Measurements from ENCODE around the gene RUNX2.

Gene RUNX2

DNA sequence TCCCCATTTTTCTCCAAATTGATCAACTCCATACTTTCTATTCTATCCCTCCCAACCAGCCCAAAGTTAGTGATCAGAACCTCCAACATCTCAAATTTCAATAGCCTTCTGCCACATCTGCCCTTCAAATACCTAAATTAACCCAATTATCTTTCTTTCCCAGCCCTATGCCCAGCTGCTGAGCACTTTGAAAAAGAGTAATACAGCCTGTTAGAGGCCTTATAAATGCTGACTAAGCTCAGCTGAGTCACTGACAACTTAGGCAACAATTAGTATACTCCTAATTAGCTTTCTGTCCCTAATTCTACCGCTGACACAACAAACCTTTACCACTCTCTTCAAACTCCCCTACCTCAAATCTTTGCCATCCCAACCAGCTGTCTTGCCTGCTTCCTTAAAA lies 23.5 kb downstream of the RUNX2 start:
- no peak for DNase-seq

DNA sequence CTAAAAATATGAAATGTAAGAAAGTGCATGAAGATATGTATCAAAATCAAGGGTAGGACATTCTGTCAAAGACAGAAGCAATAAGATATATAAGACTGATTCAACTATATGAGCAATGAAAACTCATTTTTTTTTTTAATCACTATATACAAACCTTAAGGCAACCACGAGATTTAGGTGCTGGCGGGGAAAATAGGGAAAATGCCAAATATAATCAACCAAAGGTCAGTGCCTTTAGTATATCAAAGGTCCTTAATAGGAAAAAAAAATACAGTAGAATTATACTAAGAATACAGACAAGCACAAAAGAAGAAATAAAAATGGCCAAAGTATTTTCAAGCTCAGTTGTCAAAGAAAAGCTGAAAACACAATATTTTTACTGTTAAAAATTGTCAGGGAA lies 25.5 kb downstream of the RUNX2 start:
- no peak for DNase-seq

DNA sequence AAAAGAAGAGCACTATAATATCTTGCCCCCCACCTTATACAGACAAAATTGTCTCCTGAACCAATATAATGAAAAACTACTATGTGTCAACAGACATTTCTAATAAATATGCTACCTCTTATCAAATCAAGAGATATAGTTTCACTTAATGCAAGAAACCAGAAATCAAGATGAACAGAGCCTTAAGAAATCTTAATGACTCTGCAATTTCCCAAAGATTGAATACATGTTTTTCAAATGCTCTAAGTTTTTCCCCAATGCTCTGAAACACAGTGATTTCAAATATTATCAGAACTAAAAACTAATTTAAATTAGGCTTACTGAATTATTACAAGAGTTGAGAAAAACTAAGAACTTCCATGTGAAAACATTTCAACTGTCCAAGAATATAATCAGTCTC lies 36.3 kb downstream of the RUNX2 start:
- DNase-seq = no peak

DNA sequence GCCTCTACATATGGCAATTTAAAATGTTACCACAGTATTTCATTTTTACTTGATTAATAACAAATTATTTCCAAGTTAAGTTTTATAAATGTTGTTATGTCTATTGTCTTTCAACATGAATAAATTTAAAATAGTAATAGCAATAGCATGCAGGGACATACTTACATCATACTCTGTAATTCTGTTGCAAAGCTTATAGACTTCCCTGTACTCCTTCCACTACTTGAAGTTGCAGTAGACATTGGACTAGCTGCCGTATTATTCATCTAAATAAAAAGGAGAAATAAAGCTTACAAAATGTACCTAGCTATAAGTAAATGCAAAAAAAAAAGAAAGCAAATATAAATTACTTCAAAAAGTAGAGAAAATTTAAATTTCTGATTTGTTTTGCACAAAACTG lies 36.9 kb downstream of the RUNX2 start:
- no peak for DNase-seq

DNA sequence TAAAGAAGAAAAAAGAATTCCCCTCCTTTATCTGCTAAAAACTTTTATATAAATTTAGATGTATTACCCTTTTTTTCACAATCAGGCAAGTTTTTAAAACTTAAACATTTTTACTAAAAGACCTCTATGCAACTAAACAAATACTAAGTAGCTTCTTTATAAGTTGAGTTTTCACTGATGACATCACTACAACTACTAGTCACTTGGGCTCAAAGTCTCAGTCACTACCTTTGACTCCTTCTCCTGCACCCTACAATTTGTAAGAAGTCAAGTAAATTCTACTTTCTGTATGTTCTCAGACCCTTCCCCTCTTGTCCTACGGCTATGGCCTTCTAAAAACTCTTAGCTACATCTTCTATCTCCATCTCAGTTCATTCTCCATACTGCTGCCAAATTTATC lies 38.4 kb downstream of the RUNX2 start:
- DNase-seq = no peak

DNA sequence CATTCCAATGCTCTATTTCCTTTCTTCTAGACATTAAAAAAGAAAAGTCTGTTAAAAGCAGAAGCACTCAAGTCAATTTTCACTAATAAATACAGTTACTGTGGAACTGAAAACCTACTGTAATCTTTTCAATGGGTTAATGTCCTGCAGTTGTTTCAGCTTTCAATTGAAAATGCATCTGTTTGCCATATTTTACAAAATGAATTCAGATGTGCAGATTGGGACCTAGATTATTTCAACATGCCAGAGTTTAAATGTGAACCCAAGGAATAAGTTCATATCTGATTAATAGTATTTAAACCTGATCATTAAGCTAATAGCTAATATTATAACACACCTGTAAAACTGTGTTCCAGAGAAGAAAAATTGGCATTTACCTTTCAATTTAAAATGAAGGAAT lies 39.9 kb downstream of the RUNX2 start:
- DNase-seq = no peak

DNA sequence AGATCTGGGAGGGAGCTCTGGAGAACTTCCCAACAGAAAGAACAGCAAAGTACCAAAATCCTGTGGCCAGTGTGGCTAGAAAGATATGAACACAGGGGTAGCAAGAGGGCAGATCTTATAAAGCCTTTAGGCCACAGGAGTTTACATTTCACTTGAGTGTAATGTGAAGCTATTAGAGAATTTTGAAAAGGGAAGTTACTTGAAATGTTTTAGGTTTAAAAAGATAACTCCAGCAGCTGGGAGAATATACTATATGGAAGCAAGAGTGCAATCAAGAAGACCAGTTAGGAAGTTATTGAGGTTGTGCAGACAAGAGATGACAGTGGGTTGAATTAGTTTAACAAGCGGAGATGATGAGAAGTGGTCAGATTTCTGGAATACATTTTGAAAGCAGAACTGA lies 41.7 kb downstream of the RUNX2 start:
- no peak for DNase-seq

DNA sequence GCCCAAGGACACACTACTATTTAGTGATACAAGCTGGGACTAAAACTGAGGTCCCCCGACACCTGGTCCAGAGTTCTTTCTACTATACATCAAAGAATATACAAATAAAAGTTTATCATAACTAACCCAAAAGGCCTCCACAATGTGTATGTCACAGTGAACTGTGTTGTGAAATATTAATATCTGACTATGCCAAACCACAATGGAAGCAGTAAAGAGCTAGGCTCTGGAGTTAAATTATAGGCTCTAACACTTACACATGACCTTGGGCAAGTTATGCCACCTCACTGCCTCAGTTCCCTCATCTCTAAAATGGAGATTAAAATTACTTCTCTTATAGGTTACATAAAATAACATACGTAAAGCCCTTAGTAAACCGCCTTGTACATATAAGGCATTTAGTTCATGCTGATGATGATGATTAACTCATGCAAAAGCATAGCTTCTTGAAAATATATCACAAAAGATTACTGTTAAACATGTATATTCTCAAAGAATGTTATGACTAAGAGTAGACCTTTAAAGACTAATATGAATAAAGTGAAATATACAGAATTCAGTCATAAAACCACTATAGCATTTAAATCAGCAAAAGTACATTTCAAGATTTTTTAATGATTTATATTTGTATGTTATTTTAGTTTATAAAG lies 43.9 kb downstream of the RUNX2 start:
- no peak for DNase-seq

DNA sequence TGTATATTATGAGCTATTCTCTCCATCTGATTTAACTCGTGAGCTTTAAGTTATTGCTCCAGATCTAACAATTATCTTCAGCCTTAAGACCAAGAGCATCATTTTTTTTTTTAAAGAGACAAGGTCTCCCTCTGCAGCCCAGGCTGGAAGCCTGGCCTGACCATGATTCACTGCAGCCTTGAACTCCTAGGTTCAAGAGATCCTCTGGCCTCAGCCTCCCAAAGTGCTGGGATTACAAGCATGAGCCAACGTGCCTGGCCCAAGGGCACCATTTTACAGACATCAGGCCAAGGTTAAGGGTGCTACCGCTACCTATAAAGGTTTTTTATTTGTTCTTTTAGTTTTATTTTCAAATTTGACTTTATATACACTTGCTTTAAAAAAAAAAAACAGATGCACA lies 47.3 kb downstream of the RUNX2 start:
- DNase-seq = peak; percentile 21

DNA sequence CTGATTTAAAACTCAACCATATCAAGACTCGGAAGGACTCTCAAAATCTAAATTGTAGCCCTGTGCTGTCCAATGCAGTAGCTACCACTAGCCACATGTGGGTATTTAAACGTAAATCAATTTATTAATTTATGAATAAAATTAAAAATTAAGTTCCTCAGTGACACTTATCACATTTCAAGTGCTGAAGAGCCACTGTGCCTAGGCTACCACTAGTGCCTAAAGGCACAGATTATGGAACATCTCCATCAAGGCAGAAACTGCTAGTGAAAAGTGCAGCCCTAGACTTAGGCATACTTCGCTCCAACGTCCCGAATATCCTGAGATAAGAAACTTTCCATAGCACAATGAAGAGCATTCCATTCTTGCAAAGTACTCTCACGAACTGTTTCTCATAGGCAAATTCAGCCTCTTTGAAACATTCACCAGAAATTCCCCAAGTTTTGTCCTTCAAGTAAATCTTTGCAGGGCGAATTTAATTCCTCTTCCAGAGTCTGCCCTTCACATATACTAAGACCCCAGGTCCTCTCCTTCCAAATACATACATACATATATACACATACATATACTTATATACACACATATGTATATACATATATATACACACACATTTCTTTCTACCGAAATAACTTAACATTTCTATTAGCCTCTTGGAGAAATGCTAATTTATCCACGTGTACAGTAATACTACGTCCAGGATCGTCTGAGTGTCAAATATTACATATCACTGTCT lies 48.3 kb downstream of the RUNX2 start:
- peak; percentile 26 for DNase-seq

DNA sequence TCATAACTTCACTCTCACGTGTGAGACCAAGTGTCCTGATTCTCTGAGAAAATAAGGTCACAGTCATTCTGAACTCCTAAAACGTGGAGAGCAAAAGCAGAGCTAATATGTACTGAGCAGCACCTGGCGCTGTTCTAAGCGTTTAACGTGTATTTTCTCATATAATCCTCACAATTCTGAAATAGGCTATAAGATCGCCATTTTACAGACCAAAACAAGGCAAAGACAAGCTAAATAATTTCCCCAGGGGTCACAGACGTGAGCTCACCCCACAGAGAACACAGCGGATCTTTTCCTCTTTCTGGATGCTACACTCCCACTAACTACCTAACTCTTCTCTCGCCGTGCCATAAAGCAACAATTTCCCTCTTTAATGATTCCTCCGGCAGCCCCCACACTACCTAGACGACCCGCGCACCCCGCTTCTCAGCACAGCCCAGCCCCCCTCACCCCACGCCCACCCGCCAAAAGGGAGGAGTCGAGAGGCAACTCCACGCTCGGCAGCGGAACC lies 49.0 kb downstream of the RUNX2 start:
- no peak for DNase-seq

DNA sequence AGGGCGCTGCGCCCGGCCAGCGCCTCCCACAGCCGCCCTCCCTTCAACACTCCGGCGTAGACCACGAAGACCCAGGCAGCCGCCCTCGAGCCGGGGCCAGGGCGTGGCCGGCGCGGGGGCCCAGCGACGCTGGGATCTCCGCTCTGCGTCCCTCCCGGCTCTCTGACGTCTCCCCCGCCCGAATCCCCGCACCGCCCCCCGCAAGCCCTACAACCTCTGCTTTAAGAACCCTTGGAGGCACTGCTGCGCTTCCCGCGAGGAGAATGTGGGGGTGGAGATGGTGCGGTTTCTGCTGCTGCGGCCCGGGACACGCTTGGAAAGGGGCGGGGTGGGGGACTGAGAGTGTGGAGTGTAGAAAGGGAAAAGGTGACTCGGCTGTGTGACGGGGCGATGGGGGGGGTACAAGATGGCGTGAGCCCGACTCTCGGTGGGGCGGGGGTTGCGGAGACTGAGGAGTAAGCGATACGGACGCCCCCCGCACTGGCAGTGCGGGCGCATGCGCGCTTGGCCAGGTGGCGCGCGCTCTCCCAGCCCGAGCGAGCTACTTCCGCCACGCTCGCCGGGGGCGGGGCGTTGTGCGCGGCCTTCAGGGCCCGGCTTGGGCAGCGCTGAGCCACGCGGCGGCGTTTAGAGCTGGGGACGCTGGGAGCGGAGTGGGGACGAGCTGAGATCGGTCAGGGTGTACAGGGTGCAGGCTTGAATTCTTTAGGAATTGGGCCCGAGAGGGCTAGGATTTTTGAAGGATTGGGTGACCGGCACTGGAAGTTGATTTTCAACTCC lies 49.6 kb downstream of the RUNX2 start, which contains the start of gene SUPT3H:
TSS of gene SUPT3H (minus strand) at position 381 of the 780 bp plus-strand sequence.
- DNase-seq = peak; percentile 96

DNA sequence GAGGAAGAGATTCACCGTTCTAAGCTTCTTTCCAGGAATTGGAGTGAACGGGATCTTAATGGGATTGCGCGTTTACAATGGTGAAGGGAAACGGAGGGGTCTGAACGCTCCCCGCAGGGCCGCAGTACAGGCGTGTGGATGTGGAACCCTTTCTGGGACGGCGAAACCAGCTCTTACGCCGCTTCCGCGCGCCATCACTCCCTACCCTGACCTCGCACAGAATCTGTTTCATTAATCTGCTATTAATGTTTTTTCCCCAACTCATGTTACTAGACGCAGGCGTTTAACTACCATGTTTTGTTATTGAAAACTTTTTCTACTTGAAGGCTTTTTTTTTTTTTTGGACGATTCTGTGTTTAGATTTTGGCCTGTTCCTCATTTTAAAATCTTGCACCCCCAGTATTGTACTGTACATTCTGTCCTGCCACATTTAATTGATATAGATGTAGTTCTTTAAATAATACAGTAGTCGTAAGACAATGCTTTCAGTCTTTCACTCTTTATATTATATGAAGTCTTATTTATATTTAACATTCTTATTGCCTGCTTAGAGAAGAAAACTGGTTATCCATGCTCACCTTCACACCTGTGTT lies 50.3 kb downstream of the RUNX2 start:
- no peak for DNase-seq

DNA sequence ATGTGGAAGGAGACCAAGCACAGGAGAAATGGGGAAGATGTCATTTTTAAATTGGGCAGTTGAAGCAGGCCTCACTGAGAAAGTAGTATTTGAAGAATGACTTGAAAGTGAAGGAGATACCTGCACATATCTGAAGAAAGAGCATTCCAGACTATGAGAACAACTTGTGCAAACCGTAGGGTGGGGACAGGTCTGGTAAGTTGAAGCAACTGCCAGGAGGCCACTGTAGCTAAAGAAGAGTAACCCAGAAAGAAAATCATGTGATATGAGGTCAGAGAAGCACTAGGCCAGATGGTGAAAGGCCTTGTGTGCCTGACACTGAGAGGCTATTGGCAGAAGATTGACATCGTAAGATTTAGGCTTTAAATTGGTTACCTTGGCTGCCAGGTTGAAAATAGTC lies 54.3 kb downstream of the RUNX2 start:
- DNase-seq = no peak

DNA sequence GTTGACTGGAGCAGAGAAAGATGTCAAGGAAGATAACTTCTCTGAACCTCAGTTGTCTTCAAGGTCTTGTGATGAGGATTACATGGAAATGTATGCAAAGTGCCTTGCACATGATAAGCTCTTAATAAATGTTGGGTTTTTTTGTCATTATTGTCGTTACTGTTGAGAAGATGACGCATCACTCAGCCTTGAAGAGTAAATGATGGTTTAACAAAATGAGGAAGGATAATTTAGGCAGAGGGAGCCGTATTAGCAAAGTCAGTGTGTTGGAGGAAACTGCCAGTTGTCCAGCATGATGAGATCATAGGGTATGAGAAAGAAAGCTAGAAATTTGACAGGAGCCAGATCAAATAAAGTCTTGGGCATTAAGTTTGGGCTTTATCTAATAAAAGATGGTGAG lies 58.4 kb downstream of the RUNX2 start:
- DNase-seq = no peak

DNA sequence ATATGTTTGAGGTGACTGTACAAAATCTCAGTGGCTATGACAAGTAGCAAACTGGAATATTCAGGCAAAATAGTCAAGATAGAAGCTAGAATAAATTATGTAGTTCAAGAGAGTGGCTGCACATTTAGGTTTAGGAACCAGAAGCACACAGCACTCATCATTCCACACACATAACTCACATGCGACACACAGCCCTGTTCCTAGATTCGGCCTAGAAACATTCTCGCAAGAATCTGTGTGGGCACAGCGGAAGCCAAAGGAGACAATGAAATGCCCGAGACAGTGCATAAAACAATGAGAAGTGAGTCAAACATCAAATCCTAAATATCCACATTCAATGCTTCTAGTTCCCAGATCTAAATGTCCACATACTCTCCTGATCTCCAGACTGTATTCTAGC lies 59.1 kb downstream of the RUNX2 start:
- DNase-seq = peak; percentile 82

DNA sequence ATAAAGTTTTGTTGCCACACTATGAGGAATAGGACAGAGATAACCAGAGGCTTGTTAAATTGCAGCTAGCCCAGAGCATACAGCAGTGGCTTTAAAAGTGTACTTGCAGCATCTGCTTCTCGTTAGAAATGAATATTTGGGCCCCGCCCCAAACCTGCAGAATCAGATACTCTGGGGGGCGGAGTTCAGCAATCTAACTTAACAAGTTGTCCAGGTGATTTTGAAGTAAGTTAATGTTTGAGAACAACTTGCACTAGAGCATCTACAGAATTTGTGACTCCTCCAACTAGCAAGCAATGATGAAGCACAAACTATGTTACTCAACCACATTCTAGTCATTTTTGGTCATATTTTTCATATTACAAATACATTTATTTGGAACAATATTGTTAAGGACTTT lies 60.2 kb downstream of the RUNX2 start:
- DNase-seq = peak; percentile 67

DNA sequence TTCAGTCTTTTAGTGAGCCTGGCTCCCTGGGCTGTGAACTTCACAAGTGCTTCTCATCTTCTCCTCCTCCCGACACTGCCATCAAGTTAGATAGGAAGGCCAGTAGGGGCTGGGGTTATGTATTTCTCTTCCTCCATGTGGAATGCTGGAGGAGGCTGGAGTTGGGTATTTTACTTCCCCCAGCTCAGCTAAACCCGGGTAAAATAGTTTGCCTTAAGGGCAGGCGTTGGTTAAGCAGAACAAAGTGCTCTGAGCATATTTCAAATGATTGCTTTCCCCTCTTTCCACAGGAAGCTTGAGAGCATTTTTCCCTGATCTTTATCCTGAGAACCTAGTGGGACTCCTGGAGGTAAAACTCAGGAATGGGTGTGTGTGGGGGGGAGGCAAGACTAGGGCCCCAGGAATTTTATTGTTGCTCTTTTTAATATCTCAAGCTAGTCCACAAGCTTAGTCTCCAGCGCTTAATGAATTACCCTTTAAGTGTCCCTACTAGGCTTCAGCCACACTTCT lies 66.5 kb downstream of the RUNX2 start:
- DNase-seq = no peak

DNA sequence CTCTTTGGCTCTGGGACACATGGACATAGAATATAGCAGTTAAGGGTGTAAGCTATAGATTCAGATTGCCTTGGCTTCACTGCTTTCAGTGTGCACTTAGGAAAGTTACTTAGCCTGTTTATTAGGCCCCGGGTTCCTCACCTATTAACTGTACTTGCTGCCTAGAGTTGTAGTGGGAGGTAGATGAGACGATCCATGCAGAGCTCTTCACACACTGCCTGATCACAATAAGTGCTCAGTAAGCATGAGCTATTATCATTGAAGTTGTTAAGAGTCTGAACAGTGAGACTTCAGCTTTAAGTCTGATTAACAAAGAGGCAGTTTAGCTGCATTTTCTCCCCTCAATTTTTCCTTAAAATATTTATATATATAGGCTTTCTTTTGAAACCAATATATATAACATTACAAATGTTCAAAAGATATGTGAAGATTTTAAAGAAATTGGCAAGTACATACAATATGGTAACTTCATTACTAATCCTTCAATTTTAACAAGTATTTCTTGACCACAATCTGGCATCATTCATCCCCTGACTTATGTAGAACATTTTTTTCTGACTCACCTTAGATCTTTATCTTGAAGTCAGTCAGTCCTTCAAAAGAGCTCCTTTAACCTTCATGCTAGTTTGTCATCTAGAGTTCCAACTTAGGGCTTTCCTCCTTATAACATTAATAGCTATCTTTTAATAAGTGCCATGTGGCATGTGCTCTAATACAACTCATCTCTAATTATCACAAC lies 70.1 kb downstream of the RUNX2 start:
- DNase-seq = no peak

DNA sequence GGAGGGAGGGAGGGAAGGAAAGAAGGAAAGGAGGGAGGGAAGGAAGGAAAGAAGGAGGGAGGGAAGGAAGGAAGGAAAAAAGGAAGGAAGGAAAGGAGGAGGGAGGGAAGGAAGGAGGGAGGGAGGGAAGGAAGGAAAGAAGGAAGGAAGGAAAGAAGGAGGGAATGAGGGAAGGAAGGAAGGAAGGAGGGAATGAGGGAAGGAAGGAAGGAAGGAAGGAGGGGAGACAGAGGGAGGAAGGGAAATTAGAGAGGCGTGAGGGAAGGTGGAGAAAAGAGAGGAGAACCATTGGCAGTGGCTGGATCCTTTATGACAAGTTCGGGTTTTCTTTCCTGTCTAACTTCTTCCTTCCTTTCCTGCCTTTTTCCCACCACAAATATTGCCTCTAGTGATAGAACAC lies 71.9 kb downstream of the RUNX2 start:
- no peak for DNase-seq

DNA sequence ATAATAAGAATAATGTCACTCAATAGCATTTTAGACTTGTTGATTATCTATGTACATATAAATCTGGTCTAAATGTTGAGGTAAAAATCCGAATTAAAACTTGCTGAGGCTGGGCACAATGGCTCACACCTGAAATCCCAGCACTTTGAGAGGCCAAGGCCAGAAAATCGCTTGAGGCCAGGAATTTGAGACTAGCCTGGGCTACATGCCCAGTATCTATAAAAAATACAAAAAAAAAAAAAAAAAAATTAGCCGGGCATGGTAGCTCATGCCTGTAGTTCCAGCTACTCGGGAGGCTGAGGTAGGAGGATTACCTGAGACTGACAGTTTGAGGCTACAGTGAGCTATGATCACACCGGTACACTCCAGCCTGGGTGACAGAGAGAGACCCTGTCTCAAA lies 83.8 kb downstream of the RUNX2 start:
- no peak for DNase-seq

DNA sequence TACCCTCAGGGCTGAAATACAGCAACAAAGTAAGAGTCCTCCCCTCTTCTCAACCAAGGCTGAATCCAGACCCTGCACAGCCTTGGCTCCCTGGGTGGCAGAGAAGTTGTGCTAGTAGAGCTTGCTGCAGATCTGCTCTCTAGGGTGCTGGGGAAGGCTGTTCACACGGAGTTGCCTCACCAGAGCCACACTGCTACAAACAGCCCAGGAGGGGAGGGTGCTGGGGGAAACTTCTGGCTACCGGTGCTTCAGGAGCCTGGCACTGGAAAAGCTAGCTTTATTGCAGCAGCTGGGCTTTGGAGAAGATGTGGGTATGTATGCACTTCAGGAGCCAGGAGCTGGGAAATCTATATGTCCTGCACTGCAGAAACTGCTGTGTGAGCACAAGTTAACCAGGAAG lies 87.2 kb downstream of the RUNX2 start:
- no peak for DNase-seq
